ENCODE data around the gene GNG14. TPM values are rescaled to one million over a fixed set of nuclear protein-coding genes. Genes with fewer than 3 reads are reported as not detected.

The GNG14 gene
- total RNA-seq, 1 experiment from 2014 or later = not detected

Other genes starting within 250 kb of the GNG14 start
- gene ZNF443, start 247.0 kb upstream of the GNG14 start, total RNA-seq (2021; ENCODE audit: unreplicated experiment) = 2.9 TPM
- gene ZNF709, start 203.2 kb upstream of the GNG14 start, total RNA-seq (2021; ENCODE audit: unreplicated experiment) = not detected
- 6.1 TPM for gene ZNF564, start 136.5 kb upstream of the GNG14 start, total RNA-seq (2021; ENCODE audit: unreplicated experiment)
- 5.8 TPM for gene ZNF490, start 77.2 kb upstream of the GNG14 start, total RNA-seq (2021; ENCODE audit: unreplicated experiment)
- 21.2 TPM for gene ZNF791, start 77.1 kb upstream of the GNG14 start, total RNA-seq (2021; ENCODE audit: unreplicated experiment)
- gene MAN2B1, start 21.3 kb upstream of the GNG14 start, total RNA-seq (2021; ENCODE audit: unreplicated experiment) = 48.3 TPM
- 20.1 TPM for gene WDR83, start 21.2 kb upstream of the GNG14 start, total RNA-seq (2021; ENCODE audit: unreplicated experiment)
- gene DHPS, start 6.1 kb upstream of the GNG14 start, total RNA-seq (2021; ENCODE audit: unreplicated experiment) = 134 TPM
- 14.0 TPM for gene FBXW9, start 8.6 kb downstream of the GNG14 start, total RNA-seq (2021; ENCODE audit: unreplicated experiment)
- gene TNPO2, start 35.9 kb downstream of the GNG14 start, total RNA-seq (2021; ENCODE audit: unreplicated experiment) = 81.8 TPM
- 155 TPM for gene TRIR, start 46.7 kb downstream of the GNG14 start, total RNA-seq (2021; ENCODE audit: unreplicated experiment)
- 77.6 TPM for gene GET3, start 49.5 kb downstream of the GNG14 start, total RNA-seq (2021; ENCODE audit: unreplicated experiment)
- gene BEST2, start 63.8 kb downstream of the GNG14 start, total RNA-seq (2021; ENCODE audit: unreplicated experiment) = 0.10 TPM
- gene HOOK2, start 87.6 kb downstream of the GNG14 start, total RNA-seq (2021; ENCODE audit: unreplicated experiment) = 96.3 TPM
- gene JUNB, start 103.5 kb downstream of the GNG14 start, total RNA-seq (2021; ENCODE audit: unreplicated experiment) = 194 TPM
- gene PRDX2, start 113.8 kb downstream of the GNG14 start, total RNA-seq (2021; ENCODE audit: unreplicated experiment) = 387 TPM
- gene THSD8, start 114.1 kb downstream of the GNG14 start, total RNA-seq (2021; ENCODE audit: unreplicated experiment) = 33.3 TPM
- gene RNASEH2A, start 118.6 kb downstream of the GNG14 start, total RNA-seq (2021; ENCODE audit: unreplicated experiment) = 54.5 TPM
- 25.1 TPM for gene RTBDN, start 146.6 kb downstream of the GNG14 start, total RNA-seq (2021; ENCODE audit: unreplicated experiment)
- gene MAST1, start 150.5 kb downstream of the GNG14 start, total RNA-seq (2021; ENCODE audit: unreplicated experiment) = 28.9 TPM
- gene DNASE2, start 193.5 kb downstream of the GNG14 start, total RNA-seq (2021; ENCODE audit: unreplicated experiment) = 36.6 TPM
- gene KLF1, start 199.2 kb downstream of the GNG14 start, total RNA-seq (2021; ENCODE audit: unreplicated experiment) = not detected
- 23.2 TPM for gene GCDH, start 203.2 kb downstream of the GNG14 start, total RNA-seq (2021; ENCODE audit: unreplicated experiment)
- gene SYCE2, start 231.3 kb downstream of the GNG14 start, total RNA-seq (2021; ENCODE audit: unreplicated experiment) = 0.25 TPM
- gene FARSA, start 245.7 kb downstream of the GNG14 start, total RNA-seq (2021; ENCODE audit: unreplicated experiment) = 129 TPM